Measurements from ENCODE around the gene ADAM23.

Gene ADAM23

GRCh38 chr2:206572725-206573124, 129.4 kb downstream of the ADAM23 start:
- DNase-seq = no peak

GRCh38 chr2:206573793-206574192, 130.5 kb downstream of the ADAM23 start:
- no peak for DNase-seq

GRCh38 chr2:206584323-206585116, 141.2 kb downstream of the ADAM23 start:
- DNase-seq = no peak

- no peak for DNase-seq
These were observed 142.0 kb downstream of the ADAM23 start for GRCh38 chr2:206585335-206585734.

- no peak for DNase-seq
These were observed 143.3 kb downstream of the ADAM23 start for GRCh38 chr2:206586609-206587008.

- no peak for DNase-seq
These were observed 154.4 kb downstream of the ADAM23 start for GRCh38 chr2:206597717-206598218.

GRCh38 chr2:206603243-206603642, 159.9 kb downstream of the ADAM23 start:
- DNase-seq = no peak

- DNase-seq = no peak
These were observed 167.1 kb downstream of the ADAM23 start for GRCh38 chr2:206610451-206610850.

GRCh38 chr2:206611191-206611590, 167.9 kb downstream of the ADAM23 start:
- no peak for DNase-seq

- no peak for DNase-seq
These were observed 168.4 kb downstream of the ADAM23 start for GRCh38 chr2:206611736-206612135.

- no peak for DNase-seq
These were observed 171.5 kb downstream of the ADAM23 start for GRCh38 chr2:206614811-206615210.

- no peak for DNase-seq
These were observed 172.2 kb downstream of the ADAM23 start for GRCh38 chr2:206615417-206616089.

GRCh38 chr2:206616151-206616550, 172.8 kb downstream of the ADAM23 start:
- DNase-seq = no peak

GRCh38 chr2:206619011-206619410, 175.7 kb downstream of the ADAM23 start:
- DNase-seq = no peak

GRCh38 chr2:206626108-206626507, 182.8 kb downstream of the ADAM23 start:
- DNase-seq = no peak

GRCh38 chr2:206627632-206628031, 184.3 kb downstream of the ADAM23 start:
- DNase-seq = no peak

- no peak for DNase-seq
These were observed 188.0 kb downstream of the ADAM23 start for GRCh38 chr2:206631340-206631739.

GRCh38 chr2:206635015-206635414, 191.7 kb downstream of the ADAM23 start:
- DNase-seq = no peak

- DNase-seq = no peak
These were observed 196.3 kb downstream of the ADAM23 start for GRCh38 chr2:206639636-206640035.

- DNase-seq = no peak
These were observed 197.9 kb downstream of the ADAM23 start for GRCh38 chr2:206641226-206641625.

GRCh38 chr2:206642075-206643025, 199.0 kb downstream of the ADAM23 start, which contains the start of gene FAM237A:
Gene FAM237A (plus strand): TSS chr2:206642487. CDS start chr2:206644237, 1,750 bp downstream.
- DNase-seq = no peak

GRCh38 chr2:206647985-206648384, 204.7 kb downstream of the ADAM23 start:
- no peak for DNase-seq

- no peak for DNase-seq
These were observed 213.8 kb downstream of the ADAM23 start for GRCh38 chr2:206657087-206657486.
